PC-9 (cell line): ENCODE measurements around the gene COL4A4. TPM values are rescaled to one million over a fixed set of nuclear protein-coding genes. Genes with fewer than 3 reads are reported as not detected.
A peak's percentile ranks its signal among the peaks of the same experiment; 100 is the strongest.

Experiments
- BruUV-seq: library from RNA; stranded (reverse); fragments of 400-500 nt; replicated peaks from 2 replicates; lab custom pipeline; 2021; lab: Mats Ljungman, UMichigan
- CTCF ChIA-PET: fragments of 300-600 bp; sonication (Branson Sonifier 250); formaldehyde crosslinking; loops from one replicate; lab custom pipeline; 2022; ENCODE audit warnings: antibody characterized with exemption; lab: Charles Lee
- POLR2A ChIA-PET: fragments of 300-600 bp; sonication (Branson Sonifier 250); formaldehyde crosslinking; loops from one replicate; lab custom pipeline; 2022; ENCODE audit warnings: antibody characterized with exemption; ENCODE audit not compliant: unreplicated experiment; lab: Charles Lee
- DNase-seq, 2 experiments: peaks; one replicate each; pipeline versions ENCODE4 v3.0.0 to v3.0.0-alpha.2; 2015 to 2022; ENCODE audit warnings: mixed read lengths in 1 of 2
- H2AFZ ChIP-seq: fragments of 200-600 bp; sonication (generic); 2 replicates; pipeline ENCODE4 v1.8.1; 2017; ENCODE audit warnings: antibody characterized with exemption
- H3F3A ChIP-seq: fragments of 200-600 bp; sonication (generic); 2 replicates; pipeline ENCODE4 v1.8.1; 2017; ENCODE audit warnings: antibody characterized with exemption, mild to moderate bottlenecking, low read depth; ENCODE audit not compliant: insufficient read depth
- H3K27ac ChIP-seq: fragments of 200-600 bp; sonication (generic); 2 replicates; pipeline ENCODE4 v1.6.1; 2016; ENCODE audit warnings: mixed run types
- H3K27me3 ChIP-seq: fragments of 200-600 bp; sonication (generic); 2 replicates; pipeline ENCODE4 v1.6.1; 2016; ENCODE audit warnings: low read depth, mixed run types; ENCODE audit not compliant: insufficient read depth
- H3K36me3 ChIP-seq: fragments of 200-600 bp; sonication (generic); 2 replicates; pipeline ENCODE4 v1.6.1; 2016; ENCODE audit warnings: low read depth, mixed run types
- H3K4me1 ChIP-seq: fragments of 200-600 bp; sonication (generic); replicated peaks from 2 replicates; pipeline ENCODE4 v1.6.1; 2016; ENCODE audit warnings: mixed run types; ENCODE audit not compliant: insufficient read depth
- H3K4me2 ChIP-seq: fragments of 200-600 bp; sonication (generic); 2 replicates; pipeline ENCODE4 v1.6.1; 2017; ENCODE audit warnings: mixed run types
- H3K4me3 ChIP-seq: fragments of 200-600 bp; sonication (generic); 2 replicates; pipeline ENCODE4 v1.6.1; 2016; ENCODE audit warnings: mixed run types
- H3K79me2 ChIP-seq: fragments of 200-600 bp; sonication (generic); 2 replicates; pipeline ENCODE4 v1.6.1; 2017; ENCODE audit warnings: low read depth, mixed run types
- H3K9me2 ChIP-seq: fragments of 200-600 bp; sonication (generic); 2 replicates; pipeline ENCODE4 v1.8.1; 2017; ENCODE audit warnings: mild to moderate bottlenecking; ENCODE audit not compliant: insufficient read depth
- H3K9me3 ChIP-seq: fragments of 200-600 bp; sonication (generic); 2 replicates; pipeline ENCODE4 v1.8.1; 2016; ENCODE audit warnings: low read depth; ENCODE audit not compliant: insufficient read depth
- H4K20me1 ChIP-seq: fragments of 200-600 bp; sonication (generic); 2 replicates; pipeline ENCODE4 v1.8.1; 2017; ENCODE audit not compliant: insufficient read depth
- EZH2 ChIP-seq: fragments of 200-600 bp; sonication (generic); IDR thresholded peaks from 2 replicates; pipeline ENCODE4 v1.8.0; 2017; ENCODE audit warnings: antibody characterized with exemption, low read depth
- intact Hi-C: fragments of 100-400 bp; cut with micrococcal nuclease; formaldehyde crosslinking; loops from one replicate; pipeline ENCODE4 v1.10.0; 2022; ENCODE audit not compliant: unreplicated experiment
- total RNA-seq: library from RNA; stranded (reverse); gene quantifications from 2 replicates; pipeline ENCODE4 v1.2.3, GENCODE V29; 2021
- TF ChIP-seq, protein P1 (sequence below): fragments of 200-600 bp; sonication (generic); conservative IDR thresholded peaks from 2 replicates; pipeline ENCODE4 v1.6.1; 2017; ENCODE audit warnings: mixed run types, antibody characterized with exemption, mild to moderate bottlenecking, moderate library complexity

Gene COL4A4
- total RNA-seq, 1 experiment from 2014 or later = 5.6 TPM

DNA sequence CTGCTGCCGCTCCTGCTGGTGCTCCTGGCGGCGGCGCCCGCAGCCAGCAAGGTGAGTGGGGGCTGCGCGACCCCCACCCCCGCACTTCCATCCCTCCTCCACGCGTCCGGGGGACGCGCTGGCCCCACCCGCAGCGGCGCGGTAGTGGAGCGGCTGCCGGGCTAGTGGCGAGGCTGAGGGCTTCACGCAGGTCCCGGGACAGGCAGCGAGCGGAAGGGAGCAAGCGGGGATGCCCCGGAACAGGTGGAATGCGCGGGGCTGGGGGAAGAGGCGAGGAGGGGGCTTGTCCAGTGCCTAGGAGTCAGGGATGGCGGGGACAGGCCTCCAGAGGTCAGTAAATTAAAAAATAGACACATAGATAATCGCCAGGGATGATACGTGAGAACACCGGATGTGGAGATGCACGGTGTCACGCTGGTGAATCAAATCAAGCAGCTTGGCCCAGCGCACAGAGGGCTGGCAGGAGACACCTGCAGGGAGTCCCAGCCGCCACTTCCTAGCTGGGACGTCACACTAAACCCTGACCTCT is 822 bp upstream of the COL4A4 start:
- ChIA-PET POLR2A (no interaction called here), CTCF (no interaction called here)

DNA sequence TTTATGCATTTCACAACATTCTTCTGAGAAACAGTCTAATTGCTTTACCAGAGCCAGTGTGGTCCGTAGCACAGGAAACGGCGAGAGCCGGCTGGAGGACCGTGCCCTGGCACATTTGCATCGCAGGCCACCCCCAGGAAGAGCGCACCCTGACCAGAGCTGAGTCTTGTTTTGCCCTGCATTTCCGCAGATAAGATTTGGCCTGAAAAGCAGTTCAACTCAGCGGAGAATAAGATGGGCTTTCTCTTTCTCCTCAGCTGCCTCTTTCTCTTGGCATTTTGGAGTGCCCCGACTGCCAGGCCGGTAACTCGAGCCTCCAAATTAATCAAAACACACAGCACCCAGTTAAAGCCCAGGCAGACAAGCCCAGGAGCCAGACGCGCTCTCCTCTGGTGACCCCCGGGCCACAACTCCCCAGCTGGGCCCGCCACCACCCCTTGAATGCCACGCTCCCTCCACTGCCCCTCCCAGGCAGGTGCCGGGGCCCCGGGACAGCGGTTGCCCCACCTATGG is 464 bp downstream of the COL4A4 start:
- POLR2A ChIA-PET = no interaction called here

More for the DNA sequence above, 822 bp upstream of the COL4A4 start:
- Histone ChIP-seq H3K4me3 (peak overlapping the region; percentile 75), H3K4me1 (peaks cover 9% of the 10 kb centered on the region; the same call in 1 of the 2 replicates), H3K36me3 (no peaks in the 10 kb centered on the region), H3K27ac (no peak overlapping the region), H3F3A (0 out of 2 replicates have a peak, but pooled peaks cover 6% of the 10 kb centered on the region), H2AFZ (peak overlapping the region; percentile 90), H3K9me2 (no peaks in the 10 kb centered on the region), H3K79me2 (no peaks in the 10 kb centered on the region), H4K20me1 (no peaks in the 10 kb centered on the region), H3K9me3 (no peaks in the 10 kb centered on the region), H3K27me3 (no peaks in the 10 kb centered on the region), H3K4me2 (peak overlapping the region; percentile 94)
- DNase-seq = peak in 1 of 2 experiments; percentile 33
- BruUV-seq = TSS peak; percentile 49
- TF ChIP-seq EZH2 = no peak
- TF ChIP-seq, protein P1, sequence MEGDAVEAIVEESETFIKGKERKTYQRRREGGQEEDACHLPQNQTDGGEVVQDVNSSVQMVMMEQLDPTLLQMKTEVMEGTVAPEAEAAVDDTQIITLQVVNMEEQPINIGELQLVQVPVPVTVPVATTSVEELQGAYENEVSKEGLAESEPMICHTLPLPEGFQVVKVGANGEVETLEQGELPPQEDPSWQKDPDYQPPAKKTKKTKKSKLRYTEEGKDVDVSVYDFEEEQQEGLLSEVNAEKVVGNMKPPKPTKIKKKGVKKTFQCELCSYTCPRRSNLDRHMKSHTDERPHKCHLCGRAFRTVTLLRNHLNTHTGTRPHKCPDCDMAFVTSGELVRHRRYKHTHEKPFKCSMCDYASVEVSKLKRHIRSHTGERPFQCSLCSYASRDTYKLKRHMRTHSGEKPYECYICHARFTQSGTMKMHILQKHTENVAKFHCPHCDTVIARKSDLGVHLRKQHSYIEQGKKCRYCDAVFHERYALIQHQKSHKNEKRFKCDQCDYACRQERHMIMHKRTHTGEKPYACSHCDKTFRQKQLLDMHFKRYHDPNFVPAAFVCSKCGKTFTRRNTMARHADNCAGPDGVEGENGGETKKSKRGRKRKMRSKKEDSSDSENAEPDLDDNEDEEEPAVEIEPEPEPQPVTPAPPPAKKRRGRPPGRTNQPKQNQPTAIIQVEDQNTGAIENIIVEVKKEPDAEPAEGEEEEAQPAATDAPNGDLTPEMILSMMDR = no peak
- intact Hi-C loops = loop anchor here (5.0 kb wide), 1 partner anchor 47 kb away; no protein-coding TSS in a partner anchor

DNA sequence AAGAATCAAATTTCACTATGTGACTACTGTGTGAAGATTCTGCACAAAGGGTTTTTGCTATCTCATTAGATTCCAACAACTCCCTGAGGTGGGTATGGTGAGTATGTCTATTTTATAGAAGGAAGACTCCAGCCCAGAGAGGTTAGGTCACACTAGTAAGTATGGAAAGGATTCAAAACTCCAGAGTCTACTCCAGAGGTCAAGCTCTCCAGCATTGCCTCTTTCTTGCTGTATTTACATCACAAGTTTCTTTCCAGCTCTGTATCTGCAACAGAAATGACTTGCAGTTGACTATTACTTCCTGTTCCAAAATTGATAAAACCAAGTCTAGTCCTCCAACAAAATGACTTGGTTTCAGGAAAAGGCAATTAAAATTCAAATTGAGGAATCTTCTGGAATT is 2.1 kb downstream of the COL4A4 start:
- intact Hi-C loops = loop anchor here (2.0 to 5.0 kb wide), 2 partner anchors 50 to 77 kb away; no protein-coding TSS in a partner anchor

More for the DNA sequence above, 464 bp downstream of the COL4A4 start:
- H3K4me3 ChIP-seq = peak overlapping the region; percentile 75
- H4K20me1 ChIP-seq = no peaks in the 10 kb centered on the region
- no peak overlapping the region for H3K27ac ChIP-seq
- H3K9me2 ChIP-seq = no peaks in the 10 kb centered on the region
- no peak for DNase-seq
- no TSS peak for BruUV-seq
- no peaks in the 10 kb centered on the region for H3K9me3 ChIP-seq
- CTCF ChIA-PET = interaction anchor here (0.9 kb wide), 1 partner anchor 75 kb away, joined by 3 read pairs; no protein-coding TSS in a partner anchor
- H3K27me3 ChIP-seq = no peaks in the 10 kb centered on the region
- no peaks in the 10 kb centered on the region for H3K36me3 ChIP-seq
- TF ChIP-seq, protein P1 = no peak
- TF ChIP-seq EZH2 = no peak
- intact Hi-C loops = loop anchor here (2.0 to 5.0 kb wide), 2 partner anchors 49 to 75 kb away; no protein-coding TSS in a partner anchor
- H3K4me2 ChIP-seq = peak overlapping the region; percentile 94
- H2AFZ ChIP-seq = peak overlapping the region; percentile 90
- H3K4me1 ChIP-seq = peaks cover 9% of the 10 kb centered on the region; the same call in 1 of the 2 replicates
- H3K79me2 ChIP-seq = no peaks in the 10 kb centered on the region
- 0 out of 2 replicates have a peak, but pooled peaks cover 6% of the 10 kb centered on the region for H3F3A ChIP-seq

More for the DNA sequence above, 2.1 kb downstream of the COL4A4 start:
- Histone ChIP-seq H3K4me3 (no peak overlapping the region), H3K27me3 (no peaks in the 10 kb centered on the region), H3K4me2 (no peak overlapping the region), H3K9me3 (no peaks in the 10 kb centered on the region), H3K9me2 (no peaks in the 10 kb centered on the region), H2AFZ (no peak overlapping the region), H3K27ac (no peak overlapping the region), H3K79me2 (no peaks in the 10 kb centered on the region), H3K36me3 (no peaks in the 10 kb centered on the region), H3K4me1 (peaks cover 9% of the 10 kb centered on the region; the same call in 1 of the 2 replicates), H4K20me1 (no peaks in the 10 kb centered on the region), H3F3A (0 out of 2 replicates have a peak, but pooled peaks cover 6% of the 10 kb centered on the region)
- TF ChIP-seq, protein P1 = no peak
- TF ChIP-seq EZH2 = no peak
- ChIA-PET CTCF (no interaction called here), POLR2A (no interaction called here)
- no peak for DNase-seq
- no TSS peak for BruUV-seq
